Stimulated activated CD4-positive, alpha-beta T cell treated with anti-CD3 and anti-CD28 coated beads, Interleukin-15, amount 100 ng/mL, for 1 hour (primary cell): ENCODE measurements around the gene MTUS2.

Experiments used
- DNase-seq, 2 donors: peaks; one replicate each; pipeline ENCODE4 v3.0.0-alpha.2; 2020; ENCODE audit warnings: low read depth in 1 of 2, low spot score in 1 of 2

MTUS2 gene

GRCh38 chr13:28820099-28821051, at the start of gene MTUS2:
Gene MTUS2, plus strand, starts transcription at chr13:28820339.
- DNase-seq: peak in 1 of 2 donors; percentile 25

- DNase-seq: no peak
These were observed 41.6 kb upstream of the MTUS2 start for GRCh38 chr13:28778308-28779215.

GRCh38 chr13:28792992-28793391, 27.1 kb upstream of the MTUS2 start:
- no peak for DNase-seq

- no peak for DNase-seq
These were observed 25.7 kb upstream of the MTUS2 start for GRCh38 chr13:28794396-28794795.

- DNase-seq: no peak
These were observed 23.2 kb upstream of the MTUS2 start for GRCh38 chr13:28796938-28797257.

- DNase-seq: no peak
These were observed 14.8 kb upstream of the MTUS2 start for GRCh38 chr13:28805193-28805819.

- no peak for DNase-seq
These were observed 2.9 kb upstream of the MTUS2 start for GRCh38 chr13:28817204-28817603.

GRCh38 chr13:28819046-28819730, 951 bp upstream of the MTUS2 start:
- DNase-seq: no peak

GRCh38 chr13:28819735-28820098, 422 bp upstream of the MTUS2 start:
- DNase-seq: peak in 1 of 2 donors; percentile 38

- no peak for DNase-seq
These were observed 2.0 kb downstream of the MTUS2 start for GRCh38 chr13:28822151-28822550.

GRCh38 chr13:28822801-28823200, 2.7 kb downstream of the MTUS2 start:
- DNase-seq: no peak

- no peak for DNase-seq
These were observed 5.2 kb downstream of the MTUS2 start for GRCh38 chr13:28825379-28825778.

- no peak for DNase-seq
These were observed 6.2 kb downstream of the MTUS2 start for GRCh38 chr13:28826368-28826767.

- DNase-seq: no peak
These were observed 10.4 kb downstream of the MTUS2 start for GRCh38 chr13:28830580-28830979.

- no peak for DNase-seq
These were observed 11.0 kb downstream of the MTUS2 start for GRCh38 chr13:28831117-28831516.

GRCh38 chr13:28837111-28837510, 17.0 kb downstream of the MTUS2 start:
- DNase-seq: no peak

GRCh38 chr13:28843639-28844038, 23.5 kb downstream of the MTUS2 start:
- no peak for DNase-seq

- no peak for DNase-seq
These were observed 29.3 kb downstream of the MTUS2 start for GRCh38 chr13:28849441-28849840.

GRCh38 chr13:28850226-28850625, 30.1 kb downstream of the MTUS2 start:
- DNase-seq: no peak

GRCh38 chr13:28851422-28851821, 31.3 kb downstream of the MTUS2 start:
- DNase-seq: no peak

- no peak for DNase-seq
These were observed 34.5 kb downstream of the MTUS2 start for GRCh38 chr13:28854657-28855056.
